HepG2 (cell line): Measurements from ENCODE around the gene CCL2. TPM values are rescaled to one million over a fixed set of nuclear protein-coding genes. Genes with fewer than 3 reads are reported as not detected.

Experiments
- ATAC-seq: fragments of 200-7000 bp; cut with Tn5 transposase; 3 replicates; pipeline ENCODE4 v1.9.1; 2020; ENCODE audit warnings: mild to moderate bottlenecking, moderate library complexity
- BruUV-seq: library from RNA; stranded (reverse); fragments of 400-500 nt; replicated peaks from 2 replicates; lab custom pipeline; 2021; lab: Mats Ljungman, UMichigan
- CTCF ChIA-PET: fragments of 300-600 bp; formaldehyde crosslinking; extraction: SDS; loops from one replicate; lab custom pipeline; 2021; ENCODE audit warnings: low total read pairs, inconsistent platforms, low intra/inter-chr PET ratio; lab: Yijun Ruan, JAX
- POLR2A ChIA-PET: fragments of 350-600 bp; sonication (Branson Sonifier 250); formaldehyde crosslinking; loops from one replicate; lab custom pipeline; 2020; ENCODE audit warnings: antibody characterized with exemption, inconsistent platforms; lab: Yijun Ruan, JAX
- DNase-seq: peaks from one replicate; pipeline ENCODE4 v3.0.0-alpha.2; 2015; ENCODE audit warnings: low spot score
- FAIRE-seq: peaks from 3 replicates; lab custom pipeline; 2011; peaks lifted over from hg19 to GRCh38; lab: Jason Lieb, UNC
- H2AFZ ChIP-seq: one replicate; pipeline ENCODE4 v1.6.1; 2011; ENCODE audit warnings: low read length, inconsistent platforms
- H3K27ac ChIP-seq: fragments of 300-600 bp; 3 replicates; pipeline ENCODE4 v1.8.0; 2011; ENCODE audit warnings: mixed run types, mild to moderate bottlenecking, mixed read lengths, low read length, inconsistent platforms; ENCODE audit not compliant: insufficient read depth; ENCODE audit errors: extremely low read length
- H3K27me3 ChIP-seq, 2 experiments: fragments of 200-600 bp in 1 of 2; 2 replicates in 1 of 2; 3 replicates in 1 of 2; pipeline versions ENCODE4 v1.6.0 to v1.8.0; 2011; ENCODE audit warnings: low read length in 2 of 2, mild to moderate bottlenecking in 2 of 2, moderate library complexity in 2 of 2, inconsistent platforms in 1 of 2; ENCODE audit not compliant: insufficient read depth in 2 of 2, control insufficient read depth in 1 of 2
- H3K36me3 ChIP-seq, 2 experiments: fragments of 200-600 bp in 1 of 2; replicated peaks in 1 of 2; 2 replicates in 1 of 2; 3 replicates in 1 of 2; pipeline versions ENCODE4 v1.5.1 to v1.8.0; 2011; ENCODE audit warnings: low read length in 2 of 2, inconsistent platforms in 1 of 2; ENCODE audit not compliant: insufficient read depth in 2 of 2, control insufficient read depth in 1 of 2
- H3K4me1 ChIP-seq: 2 replicates; pipeline ENCODE4 v1.5.1; 2012; ENCODE audit warnings: low read length, inconsistent platforms; ENCODE audit not compliant: insufficient read depth
- H3K4me2 ChIP-seq: 2 replicates; pipeline ENCODE4 v1.6.0; 2011; ENCODE audit warnings: low read depth, low read length, inconsistent platforms
- H3K4me3 ChIP-seq, 3 experiments: fragments of 200-600 bp in 1 of 3; sonication (generic), shearing (Covaris generic) in 1 of 3; replicated peaks in 1 of 3; 2 replicates each; pipeline ENCODE4 v1.5.1; 2011 to 2016; ENCODE audit warnings: low read length in 3 of 3, inconsistent platforms in 2 of 3, low read depth in 2 of 3, mild to moderate bottlenecking in 2 of 3, control low read depth in 1 of 3, mixed read lengths in 1 of 3; ENCODE audit not compliant: insufficient read depth in 1 of 3
- H3K79me2 ChIP-seq: one replicate; pipeline ENCODE4 v1.6.1; 2011; ENCODE audit warnings: low read length, inconsistent platforms; ENCODE audit not compliant: insufficient read depth
- H3K9ac ChIP-seq: 2 replicates; pipeline ENCODE4 v1.6.0; 2011; ENCODE audit warnings: mild to moderate bottlenecking, low read depth, low read length, inconsistent platforms; ENCODE audit not compliant: insufficient read depth
- H3K9me3 ChIP-seq: 2 replicates; pipeline ENCODE4 v1.5.1; 2012; ENCODE audit warnings: mild to moderate bottlenecking, low read length
- H4K20me1 ChIP-seq: 2 replicates; pipeline ENCODE4 v1.6.0; 2011; ENCODE audit warnings: inconsistent platforms, mild to moderate bottlenecking, low read length, moderate library complexity; ENCODE audit not compliant: insufficient read depth
- ETS1 ChIP-seq: sonication (generic); formaldehyde crosslinking; IDR thresholded peaks from 2 replicates; pipeline ENCODE4 v1.4.0; 2020; ENCODE audit warnings: missing genetic modification reagents
- FOSL2 ChIP-seq: sonication (generic); formaldehyde crosslinking; IDR thresholded peaks from 2 replicates; pipeline ENCODE4 v1.4.0; 2020; ENCODE audit warnings: missing genetic modification reagents
- KIAA2018 ChIP-seq: sonication (generic); formaldehyde crosslinking; IDR thresholded peaks from 2 replicates; pipeline ENCODE4 v1.5.0; 2020; ENCODE audit warnings: mild to moderate bottlenecking, missing genetic modification reagents, borderline replicate concordance
- MTA3 ChIP-seq: sonication (generic); formaldehyde crosslinking; IDR thresholded peaks from 2 replicates; pipeline ENCODE4 v1.4.0; 2020; ENCODE audit warnings: missing genetic modification reagents
- POGK ChIP-seq: sonication (generic); formaldehyde crosslinking; conservative IDR thresholded peaks from 2 replicates; pipeline ENCODE4 v1.8.0; 2022; ENCODE audit warnings: mild to moderate bottlenecking, moderate library complexity, missing genetic modification reagents
- RORA ChIP-seq: sonication (generic); formaldehyde crosslinking; IDR thresholded peaks from 2 replicates; pipeline ENCODE4 v1.5.0; 2020; ENCODE audit warnings: mild to moderate bottlenecking, missing genetic modification reagents, moderate library complexity
- SP140L ChIP-seq: sonication (generic); formaldehyde crosslinking; IDR thresholded peaks from 2 replicates; pipeline ENCODE4 v1.4.0; 2020; ENCODE audit warnings: missing genetic modification reagents, borderline replicate concordance
- TEF ChIP-seq: sonication (generic); formaldehyde crosslinking; IDR thresholded peaks from 2 replicates; pipeline ENCODE4 v1.5.0; 2020; ENCODE audit warnings: missing genetic modification reagents
- TOE1 ChIP-seq: sonication (generic); formaldehyde crosslinking; IDR thresholded peaks from 2 replicates; pipeline ENCODE4 v1.4.0; 2020; ENCODE audit warnings: mild to moderate bottlenecking, missing genetic modification reagents
- ZMAT5 ChIP-seq: sonication (generic); formaldehyde crosslinking; IDR thresholded peaks from 2 replicates; pipeline ENCODE4 v1.5.0; 2020; ENCODE audit warnings: mild to moderate bottlenecking, low read depth, missing genetic modification reagents, borderline replicate concordance
- WGBS: methylation state at CpG from one replicate; pipeline ENCODE4 v1.1.6; 2017; ENCODE audit warnings: low lambda C conversion rate; 5-methylcytosine and 5-hydroxymethylcytosine counted together
- in situ Hi-C: cut with HindIII; loops from 2 replicates; pipeline ENCODE4 v1.10.0; 2017; ENCODE audit warnings: low pct_unique_long_range_greater_than_20kb; ENCODE audit not compliant: extremely low pct_ligation_motif_present
- intact Hi-C: fragments of 100-400 bp; cut with micrococcal nuclease; formaldehyde crosslinking; loops from one replicate; pipeline ENCODE4 v1.10.0; 2022; ENCODE audit not compliant: unreplicated experiment
- polyA plus RNA-seq, 8 experiments: library from polyadenylated mRNA; depleted of rRNA in 3 of 8; stranded (reverse) in 7 of 8; unstranded in 1 of 8; fragments of >200 nt; fragmentation: Illumina TruSeq in 4 of 8; extraction: Trizol in 4 of 8; gene quantifications; 2 replicates each; pipeline versions ENCODE4 v1.2.1 to v1.2.3, GENCODE V29; 2011 to 2016; ENCODE audit warnings: low read depth in 4 of 8, missing spikeins in 1 of 8, mixed read lengths in 1 of 8; ENCODE audit not compliant: insufficient read depth in 1 of 8
- total RNA-seq, 5 experiments: library from RNA; depleted of rRNA; stranded (reverse); fragments of >200 nt; fragmentation: Illumina TruSeq; extraction: Trizol; gene quantifications; 2 replicates each; pipeline ENCODE4 v1.2.3, GENCODE V29; 2016; ENCODE audit warnings: low read depth in 1 of 5

Gene CCL2
- total and polyA plus RNA-seq, 2 of the 13 experiments (the other 11 are each of a cell fraction or from before 2014, with no cell fraction given) = not detected

- TF ChIP-seq SP140L (CRISPR knock-in tag) (no peak), ETS1 (CRISPR knock-in tag) (no peak)
Observed at GRCh38 chr17:34252444-34253138, 2.5 kb upstream of the CCL2 start (continued).

- intact Hi-C loops (no loop called here), in situ Hi-C loops (no loop called here)
- Histone ChIP-seq H3K79me2 (no peaks in the 10 kb centered on the region), H3K4me2 (no peak overlapping the region), H3K9ac (no peak overlapping the region), H3K4me3 (no peak overlapping the region), H4K20me1 (no peaks in the 10 kb centered on the region), H3K27ac (no peak overlapping the region), H3K9me3 (no peaks in the 10 kb centered on the region), H3K27me3 (no peaks in the 10 kb centered on the region), H3K4me1 (no peaks in the 10 kb centered on the region), H2AFZ (no peak overlapping the region), H3K36me3 (no peaks in the 10 kb centered on the region)
- FAIRE-seq (no peak), DNase-seq (no peak), ATAC-seq (no peak)
- ChIA-PET POLR2A (no interaction called here), CTCF (no interaction called here)
- 32% methylated on average over 3 of the region's 3 CpGs for WGBS
- BruUV-seq = no TSS peak
- no peak for TF ChIP-seq FOSL2 (CRISPR knock-in tag)
- no peak for TF ChIP-seq RORA
- no peak for TF ChIP-seq MTA3 (CRISPR knock-in tag)
- TF ChIP-seq TEF (CRISPR knock-in tag) = no peak
- TF ChIP-seq POGK = no peak
- no peak for TF ChIP-seq KIAA2018
- TF ChIP-seq ZMAT5 (CRISPR knock-in tag) = no peak
- no peak for TF ChIP-seq TOE1 (CRISPR knock-in tag)
Observed at GRCh38 chr17:34253139-34253525, 2.0 kb upstream of the CCL2 start.
